K562 (cell line): ENCODE measurements around the gene GSG1.

Experiments used
- CTCF ChIP-seq, 3 experiments: IDR thresholded peaks in 2 of 3; conservative IDR thresholded peaks in 1 of 3; 2 replicates each; pipeline ENCODE4 v1.5.1; 2011 to 2012; ENCODE audit warnings: low read length in 3 of 3, mild to moderate bottlenecking in 3 of 3, control low read depth in 2 of 3, improper control_type of control experiment in 1 of 3, inconsistent platforms in 1 of 3, low read depth in 1 of 3, mixed read lengths in 1 of 3, moderate library complexity in 1 of 3; ENCODE audit not compliant: insufficient read depth in 2 of 3
- ESRRA ChIP-seq: fragments of 450-650 bp; IDR thresholded peaks from 2 replicates; pipeline ENCODE4 v1.6.1; 2014; ENCODE audit warnings: low read depth, mild to moderate bottlenecking, moderate library complexity, borderline replicate concordance
- FOXP4 ChIP-seq: sonication (generic); formaldehyde crosslinking; IDR thresholded peaks from 2 replicates; pipeline ENCODE4 v1.8.0; 2022; ENCODE audit warnings: mild to moderate bottlenecking, missing genetic modification reagents, borderline replicate concordance
- GTF2B ChIP-seq: IDR thresholded peaks from 2 replicates; pipeline ENCODE4 v1.6.1; 2011; ENCODE audit not compliant: insufficient read length; ENCODE audit errors: extremely low read depth
- KAT2B ChIP-seq: IDR thresholded peaks from one replicate; pipeline ENCODE4 v1.6.1; 2012; ENCODE audit warnings: low read depth, mild to moderate bottlenecking, control low read depth, inconsistent platforms, low read length, moderate library complexity
- MAFF ChIP-seq: IDR thresholded peaks from 2 replicates; pipeline ENCODE4 v1.6.1; 2012; ENCODE audit warnings: low read length, improper control_type of control experiment
- MAZ ChIP-seq, 2 experiments: fragments of 450-650 bp in 1 of 2; sonication (generic) in 1 of 2; formaldehyde crosslinking; IDR thresholded peaks in 1 of 2; conservative IDR thresholded peaks in 1 of 2; 2 replicates each; pipeline versions ENCODE4 v1.4.0 to v1.5.0; 2020; ENCODE audit warnings: mild to moderate bottlenecking in 1 of 2, missing genetic modification reagents in 1 of 2
- MLLT1 ChIP-seq, 2 experiments: fragments of 450-650 bp; IDR thresholded peaks; 2 replicates each; pipeline ENCODE4 v1.6.1; 2016
- REST ChIP-seq, 2 experiments: fragments of 450-650 bp; formaldehyde crosslinking in 1 of 2; IDR thresholded peaks; 2 replicates each; pipeline versions ENCODE4 v1.4.0 to v1.6.1; 2014 to 2020; ENCODE audit warnings: mild to moderate bottlenecking in 2 of 2, borderline replicate concordance in 1 of 2, low read depth in 1 of 2
- SAFB2 ChIP-seq: fragments of 200-400 bp; formaldehyde crosslinking; IDR thresholded peaks from 2 replicates; pipeline ENCODE4 v1.6.1; 2018; ENCODE audit warnings: borderline replicate concordance, low read length, low read depth, moderate library complexity; ENCODE audit not compliant: severe bottlenecking
- TEAD1 ChIP-seq, 2 experiments: fragments of 450-650 bp in 1 of 2; sonication (generic) in 1 of 2; formaldehyde crosslinking; IDR thresholded peaks; 2 replicates each; pipeline versions ENCODE4 v1.4.0 to v1.8.0; 2020 to 2022; ENCODE audit warnings: mild to moderate bottlenecking in 2 of 2, missing genetic modification reagents in 1 of 2
- YY1 ChIP-seq, 3 experiments: IDR thresholded peaks; 2 replicates each; pipeline ENCODE4 v1.6.1; 2011; ENCODE audit warnings: low read length in 2 of 3, mild to moderate bottlenecking in 2 of 3, moderate library complexity in 2 of 3, borderline replicate concordance in 1 of 3, control low read depth in 1 of 3, low read depth in 1 of 3; ENCODE audit not compliant: insufficient read depth in 3 of 3, insufficient replicate concordance in 2 of 3, control insufficient read depth in 1 of 3, insufficient read length in 1 of 3; ENCODE audit errors: extremely low read depth in 1 of 3
- ZBTB33 ChIP-seq: sonication (generic); formaldehyde crosslinking; IDR thresholded peaks from 2 replicates; pipeline ENCODE4 v1.8.1; 2023; ENCODE audit warnings: mild to moderate bottlenecking, missing genetic modification reagents
- ZNF124 ChIP-seq: sonication (generic); formaldehyde crosslinking; IDR thresholded peaks from 2 replicates; pipeline ENCODE4 v1.8.1; 2022; ENCODE audit warnings: missing genetic modification reagents

- TF ChIP-seq CTCF (IDR thresholded peaks at IDR 0.05 in 2 of 3, conservative IDR thresholded peaks at IDR 0.05 in 1 of 3; ENCODE audit: insufficient read depth in 2 of 3, low read depth in 1 of 3, low read length in 3 of 3) (no peak), MLLT1 (IDR thresholded peaks at IDR 0.05) (no peak), TEAD1 (CRISPR knock-in tag; IDR thresholded peaks at IDR 0.05) (no peak), MAZ (CRISPR knock-in tag; conservative IDR thresholded peaks at IDR 0.05 in 1 of 2, IDR thresholded peaks at IDR 0.05 in 1 of 2) (no peak), KAT2B (no peak), FOXP4 (no peak), GTF2B (no peak), ZNF124 (no peak), MAFF (no peak), ZBTB33 (CRISPR knock-in tag) (no peak), ESRRA (no peak), SAFB2 (no peak), REST (IDR thresholded peaks at IDR 0.05; ENCODE audit: borderline replicate concordance) (no peak), REST (CRISPR knock-in tag; IDR thresholded peaks at IDR 0.05; ENCODE audit: low read depth) (no peak), YY1 (IDR thresholded peaks at IDR 0.05; ENCODE audit: borderline replicate concordance in 1 of 3, control insufficient read depth in 1 of 3, extremely low read depth in 1 of 3, insufficient read depth in 3 of 3, insufficient read length in 1 of 3, insufficient replicate concordance in 2 of 3, low read depth in 1 of 3, low read length in 2 of 3) (no peak)
These were observed 5.9 kb downstream of the GSG1 start for GRCh38 chr12:13097491-13098011.
